22Rv1 (cell line): ENCODE measurements around the gene ZNF320.
"Not testable (repeated sequence)": the region's sequence is repeated elsewhere in the genome, so short reads cannot be mapped to it uniquely, and the experiment has no call there.

Experiments
- H3K27ac ChIP-seq: fragments of 450-650 bp; 2 replicates; pipeline ENCODE4 v1.5.1; 2017
- ZFX ChIP-seq: fragments of 450-650 bp; IDR thresholded peaks from 2 replicates; pipeline ENCODE4 v1.6.1; 2017; ENCODE audit warnings: antibody characterized with exemption, borderline replicate concordance
- TF ChIP-seq, protein P1 (sequence below): fragments of 450-650 bp; IDR thresholded peaks from 2 replicates; pipeline ENCODE4 v1.5.1; 2017; ENCODE audit warnings: mild to moderate bottlenecking

Gene ZNF320

DNA sequence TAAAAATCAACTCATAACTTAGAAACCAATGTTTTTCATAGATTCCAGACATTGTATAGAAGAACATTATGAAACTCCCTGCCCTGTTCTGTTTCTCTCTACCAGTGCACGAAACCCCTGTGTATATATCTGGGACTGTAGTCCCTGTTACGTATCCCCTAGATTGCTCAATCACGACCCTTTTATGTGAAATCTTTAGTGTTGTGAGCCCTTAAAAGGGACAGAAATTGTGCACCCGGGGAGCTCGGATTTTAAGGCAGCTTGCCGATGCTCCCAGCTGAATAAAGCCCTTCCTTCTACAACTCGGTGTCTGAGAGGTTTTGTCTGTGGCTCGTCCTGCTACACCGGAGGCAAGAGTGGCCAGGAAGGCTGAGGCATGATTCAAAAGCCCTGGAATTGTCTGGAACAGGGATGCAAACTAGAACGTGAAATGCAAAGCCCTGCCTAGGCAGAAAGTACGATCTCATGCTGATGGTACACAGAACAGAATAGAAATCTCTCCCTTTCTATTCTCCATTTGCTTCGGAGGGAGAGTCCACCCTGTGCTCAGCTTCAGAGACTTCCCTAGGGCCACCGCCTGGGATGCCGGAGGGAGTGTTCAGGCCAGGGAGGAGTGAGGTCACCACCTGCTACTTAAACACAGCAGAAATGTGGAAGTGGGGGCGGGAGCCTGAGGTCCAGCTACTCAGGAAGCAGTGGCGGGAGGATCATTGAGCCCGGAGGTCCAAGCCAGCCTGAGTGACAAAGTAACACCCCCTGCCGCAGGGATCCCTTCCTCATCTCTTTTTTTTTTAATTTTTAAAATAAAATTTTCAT is 26.6 kb upstream of the ZNF320 start:
- TF ChIP-seq, protein P1, sequence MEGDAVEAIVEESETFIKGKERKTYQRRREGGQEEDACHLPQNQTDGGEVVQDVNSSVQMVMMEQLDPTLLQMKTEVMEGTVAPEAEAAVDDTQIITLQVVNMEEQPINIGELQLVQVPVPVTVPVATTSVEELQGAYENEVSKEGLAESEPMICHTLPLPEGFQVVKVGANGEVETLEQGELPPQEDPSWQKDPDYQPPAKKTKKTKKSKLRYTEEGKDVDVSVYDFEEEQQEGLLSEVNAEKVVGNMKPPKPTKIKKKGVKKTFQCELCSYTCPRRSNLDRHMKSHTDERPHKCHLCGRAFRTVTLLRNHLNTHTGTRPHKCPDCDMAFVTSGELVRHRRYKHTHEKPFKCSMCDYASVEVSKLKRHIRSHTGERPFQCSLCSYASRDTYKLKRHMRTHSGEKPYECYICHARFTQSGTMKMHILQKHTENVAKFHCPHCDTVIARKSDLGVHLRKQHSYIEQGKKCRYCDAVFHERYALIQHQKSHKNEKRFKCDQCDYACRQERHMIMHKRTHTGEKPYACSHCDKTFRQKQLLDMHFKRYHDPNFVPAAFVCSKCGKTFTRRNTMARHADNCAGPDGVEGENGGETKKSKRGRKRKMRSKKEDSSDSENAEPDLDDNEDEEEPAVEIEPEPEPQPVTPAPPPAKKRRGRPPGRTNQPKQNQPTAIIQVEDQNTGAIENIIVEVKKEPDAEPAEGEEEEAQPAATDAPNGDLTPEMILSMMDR = no peak
- TF ChIP-seq ZFX = no peak
- H3K27ac ChIP-seq = peak overlapping the region; percentile 98

DNA sequence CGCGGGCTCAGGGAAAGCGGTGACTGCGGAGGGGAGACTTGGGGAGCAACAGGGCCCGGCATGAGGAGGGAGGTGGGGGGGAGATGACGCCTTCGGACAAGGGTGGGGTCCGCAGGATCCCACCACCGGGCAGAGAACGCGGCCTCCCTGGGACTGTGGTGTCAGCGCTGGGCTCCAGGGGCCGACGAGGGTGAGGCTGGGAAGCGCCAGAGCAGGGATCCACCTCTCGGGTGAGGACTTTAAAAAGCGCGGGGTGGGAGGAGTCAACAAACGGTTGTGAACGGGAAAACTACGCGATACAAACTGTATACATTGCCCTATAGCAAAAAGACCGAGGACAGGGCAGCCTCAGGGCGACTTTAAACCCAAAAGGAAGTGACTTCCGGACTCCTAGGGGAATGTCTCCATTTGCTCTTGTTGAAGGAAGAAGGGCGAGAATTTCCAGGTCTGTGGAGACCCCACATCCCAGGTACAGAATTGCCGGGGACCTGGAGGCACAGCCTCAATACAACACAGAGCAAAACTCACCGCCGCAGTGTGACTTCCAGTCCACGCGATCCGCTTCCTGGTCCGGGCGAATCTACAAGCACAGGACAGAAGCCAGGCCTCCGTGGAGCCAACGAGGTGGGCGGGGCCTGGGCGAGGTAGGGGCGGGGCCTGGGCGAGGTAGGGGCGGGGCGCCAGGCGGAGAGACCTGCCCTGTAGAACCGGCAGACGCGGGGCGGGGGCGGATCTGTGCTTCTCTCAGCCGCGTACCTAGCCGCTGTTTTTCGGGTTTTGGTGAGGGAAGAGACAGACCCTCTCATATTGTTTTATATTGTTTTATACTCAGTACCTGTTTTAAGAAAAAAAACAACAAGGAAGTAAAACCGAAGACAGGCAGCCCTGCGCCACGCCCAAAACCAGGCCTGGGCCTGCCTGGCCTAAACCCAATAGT is 25.7 kb upstream of the ZNF320 start, which contains the start of gene ZNF888:
ZNF888 (minus strand) TSS at position 588 of the 937 bp plus-strand sequence. CDS start 5,555 bp downstream, outside the sequence.
- H3K27ac ChIP-seq = peak within 1 kb of the TSS; percentile 98
- TF ChIP-seq, protein P1 = no peak
- no peak for TF ChIP-seq ZFX

DNA sequence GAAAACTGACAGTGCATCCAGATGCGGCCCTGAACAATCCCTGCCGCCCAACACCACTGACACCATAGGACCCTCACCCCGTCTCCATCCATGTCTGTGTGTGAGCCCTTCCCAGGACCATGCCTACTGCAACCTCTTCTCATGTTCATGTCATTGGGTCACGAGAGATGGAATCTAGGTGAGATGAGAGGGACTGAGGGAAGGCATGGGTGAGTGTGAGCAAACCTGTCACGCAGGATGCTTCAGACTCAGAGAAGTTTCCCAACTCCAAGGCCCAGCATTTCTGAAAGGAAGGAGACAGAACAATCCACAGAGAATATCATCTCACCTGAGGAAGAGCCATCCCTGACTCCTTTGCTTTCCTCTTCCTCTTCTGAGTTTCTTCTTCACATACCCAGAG is 20.1 kb upstream of the ZNF320 start:
- no peak for TF ChIP-seq ZFX
- TF ChIP-seq, protein P1 = no peak
- no peak overlapping the region for H3K27ac ChIP-seq

DNA sequence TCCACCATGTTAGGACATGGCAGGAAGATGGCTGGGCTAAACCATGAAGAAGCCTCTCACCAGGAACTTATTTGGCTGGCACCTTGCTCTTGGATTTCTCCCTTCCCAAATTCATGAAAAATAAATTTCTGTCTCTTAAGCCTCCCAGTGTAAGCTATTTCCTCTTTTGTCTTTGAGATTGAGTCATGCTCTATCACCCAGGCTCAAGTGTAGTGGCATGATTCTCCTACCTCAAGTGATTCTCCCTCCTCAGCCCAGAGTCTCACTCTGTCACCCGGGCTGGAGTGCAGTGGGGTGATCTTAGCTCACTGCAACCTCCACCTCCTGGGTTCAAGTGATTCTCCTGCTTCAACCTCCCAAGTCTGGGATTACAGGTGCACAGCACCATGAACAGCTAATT is 13.2 kb upstream of the ZNF320 start:
- no peak overlapping the region for H3K27ac ChIP-seq
- TF ChIP-seq, protein P1 = no peak
- TF ChIP-seq ZFX = no peak

DNA sequence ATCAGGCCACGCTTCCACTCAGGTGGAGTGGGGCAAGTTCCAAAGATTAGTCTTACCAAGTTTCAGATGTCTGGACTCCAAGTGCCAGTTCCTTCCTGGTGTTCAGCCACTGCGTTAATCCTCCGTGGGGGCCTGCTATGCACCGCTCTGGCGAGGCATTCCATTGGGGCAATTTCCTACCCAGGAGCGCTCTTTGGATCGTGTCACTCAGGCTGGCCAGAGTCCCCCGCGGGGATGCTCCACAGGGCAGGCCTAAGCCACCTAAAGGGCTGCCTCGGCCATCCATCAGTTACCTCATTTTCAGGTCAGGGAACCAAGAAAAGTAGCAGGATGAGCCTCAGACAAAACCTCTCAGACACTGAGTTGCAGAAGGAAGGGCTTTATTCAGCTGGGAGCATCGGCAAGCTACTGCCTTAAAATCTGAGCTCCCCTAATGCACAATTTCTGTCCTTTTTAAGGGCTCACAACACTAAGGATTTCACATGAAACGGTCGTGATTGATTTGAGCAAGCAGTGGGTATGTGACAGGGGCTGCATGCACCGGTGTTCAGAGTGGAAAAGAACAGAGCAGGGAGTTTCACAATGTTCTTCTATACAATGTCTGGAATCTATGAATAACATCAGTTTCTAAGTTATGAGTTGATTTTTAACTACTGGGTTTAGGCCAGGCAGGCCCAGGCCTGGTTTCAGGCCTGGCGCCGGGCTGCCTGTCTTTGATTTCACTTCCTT is 6.8 kb upstream of the ZNF320 start:
- H3K27ac ChIP-seq = not testable (repeated sequence)

DNA sequence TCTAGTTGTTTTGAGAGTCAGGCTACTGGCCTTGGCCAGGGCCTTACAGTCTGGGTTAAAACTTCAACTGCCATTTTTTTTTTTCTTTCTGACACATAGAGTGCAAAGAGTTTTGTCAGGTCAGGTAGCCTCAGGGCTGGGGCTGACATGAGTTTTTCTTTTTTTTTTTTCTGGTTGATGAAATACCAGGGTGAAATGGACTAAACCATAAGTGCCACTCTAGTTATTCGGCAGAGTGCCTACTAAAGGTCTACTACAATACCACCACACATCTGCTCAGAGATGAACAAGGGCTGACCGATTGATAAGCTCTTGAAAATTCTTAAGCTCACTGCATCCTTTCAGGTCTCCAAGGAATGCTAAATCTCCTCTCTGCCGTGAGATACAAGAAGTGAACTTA is 4.4 kb upstream of the ZNF320 start:
- no peak overlapping the region for H3K27ac ChIP-seq
- TF ChIP-seq, protein P1 = no peak
- TF ChIP-seq ZFX = no peak

DNA sequence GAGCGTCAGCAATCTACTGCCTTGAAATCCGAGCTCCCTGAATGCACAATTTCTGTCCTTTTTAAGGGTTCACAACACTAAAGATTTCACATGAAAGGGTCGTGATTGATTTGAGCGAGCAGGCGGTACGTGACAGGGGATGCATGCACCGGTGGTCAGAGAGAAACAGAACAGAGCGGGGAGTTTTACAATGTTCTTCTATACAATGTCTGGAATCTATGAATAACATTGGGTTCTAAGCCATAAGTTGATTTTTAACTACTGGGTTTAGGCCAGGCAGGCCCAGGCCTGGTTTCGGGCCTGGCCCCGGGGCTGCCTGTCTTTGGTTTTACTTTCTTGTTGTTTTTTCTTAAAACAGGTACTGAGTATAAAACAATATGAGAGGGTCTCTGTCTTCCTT is 1.2 kb upstream of the ZNF320 start:
- not testable (repeated sequence) for H3K27ac ChIP-seq
